Testis (tissue), 3 donors: Measurements from ENCODE around the gene HES4. TPM values are rescaled to one million over a fixed set of nuclear protein-coding genes. Genes with fewer than 3 reads are reported as not detected.

Experiments
- DNase-seq: peaks from one replicate; pipeline ENCODE4 v3.0.0-alpha.2; 2019
- H3K27ac ChIP-seq, 2 donors: fragments of 200-600 bp; sonication (generic); one replicate each; pipeline ENCODE4 v1.5.1; 2019
- H3K27me3 ChIP-seq: fragments of 200-600 bp; sonication (generic); one replicate; pipeline ENCODE4 v1.5.1; 2019
- H3K36me3 ChIP-seq: fragments of 200-600 bp; sonication (generic); one replicate; pipeline ENCODE4 v1.5.1; 2017; ENCODE audit warnings: low read depth; ENCODE audit errors: missing control alignments
- H3K4me1 ChIP-seq: fragments of 200-600 bp; sonication (generic); one replicate; pipeline ENCODE4 v1.5.1; 2019
- H3K4me3 ChIP-seq, 2 donors: fragments of 200-600 bp; sonication (generic); one replicate each; pipeline ENCODE4 v1.5.1; 2017 to 2019
- H3K9me3 ChIP-seq: fragments of 200-600 bp; sonication (generic); one replicate; pipeline ENCODE4 v1.5.1; 2017
- POLR2A ChIP-seq: fragments of 450-650 bp; IDR thresholded peaks from one replicate; pipeline ENCODE4 v1.6.1; 2017; ENCODE audit warnings: antibody characterized with exemption, mild to moderate bottlenecking, moderate library complexity
- WGBS, 2 donors: methylation state at CpG; one replicate each; pipeline ENCODE4 v1.1.5; 2018; 5-methylcytosine and 5-hydroxymethylcytosine counted together
- intact Hi-C: fragments of 100-400 bp; cut with DNase I; formaldehyde crosslinking; loops from one replicate; pipeline ENCODE4 v1.15.1; 2023; ENCODE audit warnings: low total_unique reads
- polyA plus RNA-seq: library from polyadenylated mRNA; stranded (reverse); fragments of 350-450 nt; fragmentation: Illumina TruSeq; extraction: RNeasy Lipid Tissue Mini Kit (QIAGEN cat#74804); gene quantifications from one replicate; pipeline ENCODE4 v1.2.3, GENCODE V29; 2014; ENCODE audit warnings: low read depth, low replicate concordance; ENCODE audit not compliant: insufficient read depth
- total RNA-seq, 2 donors: library from RNA; depleted of rRNA; stranded (reverse); fragments of >200 nt; gene quantifications; one replicate each; pipeline ENCODE4 v1.2.3, GENCODE V29; 2016
- TF ChIP-seq, protein P1 (sequence below), 3 experiments: fragments of 450-650 bp in 2 of 3; fragments of 200-600 bp in 1 of 3; sonication (generic) in 1 of 3; IDR thresholded peaks; one replicate each; pipeline ENCODE4 v1.5.1; 2016 to 2019; ENCODE audit warnings: antibody characterized with exemption in 3 of 3, mild to moderate bottlenecking in 2 of 3, moderate library complexity in 1 of 3

Gene HES4
- total and polyA plus RNA-seq, 3 donors from 2014 or later, result 2.3 to 27.5 (median 26.4) TPM

DNA sequence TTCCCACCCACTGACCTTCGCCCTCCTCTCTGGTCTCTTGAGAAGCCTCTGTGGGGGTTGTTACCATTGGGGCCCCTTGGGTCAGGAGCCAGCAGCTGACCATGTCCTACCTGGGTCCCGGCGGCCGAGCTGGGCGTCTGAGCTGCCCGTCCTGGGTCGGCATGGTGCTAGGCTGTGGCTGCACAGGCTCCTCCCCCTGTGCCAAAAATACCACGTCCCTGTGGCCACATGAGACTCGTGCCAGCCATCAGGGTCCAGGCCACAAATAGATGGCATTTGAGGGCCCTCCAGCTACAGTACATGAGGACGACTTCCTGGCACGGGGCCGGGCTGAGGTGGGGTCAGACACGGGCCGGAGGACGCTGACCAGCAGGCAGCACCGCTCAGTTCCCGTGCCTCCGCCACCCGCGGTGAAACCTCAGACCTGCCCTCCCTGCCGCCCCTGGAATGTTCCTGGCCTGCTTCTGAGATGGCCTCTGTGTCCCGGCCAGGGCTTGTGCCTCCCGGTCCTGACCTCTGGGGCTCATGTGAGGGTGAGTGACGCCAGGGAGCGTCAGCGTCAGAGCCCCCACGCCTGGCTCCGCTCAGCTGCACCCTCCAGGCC lies 17.8 kb downstream of the HES4 start, which contains the start of gene PERM1:
Gene PERM1 (minus strand): TSS at position 139 of the 604 bp plus-strand sequence. CDS start 1,064 bp downstream, outside the sequence.
- no peaks in the 10 kb centered on the region for H3K9me3 ChIP-seq
- H3K36me3 ChIP-seq, result no peaks in the 10 kb centered on the region
- WGBS, 2 donors, result 61 to 69% methylated on average over 22 to 27 of the region's 28 CpGs
- no peak for DNase-seq
- H3K27me3 ChIP-seq, result no peaks in the 10 kb centered on the region
- H3K27ac ChIP-seq, result no peak within 1 kb of the TSS
- intact Hi-C loops, result no loop called here
- H3K4me3 ChIP-seq, result no peak within 1 kb of the TSS
- TF ChIP-seq POLR2A, result no peak
- TF ChIP-seq, protein P1, sequence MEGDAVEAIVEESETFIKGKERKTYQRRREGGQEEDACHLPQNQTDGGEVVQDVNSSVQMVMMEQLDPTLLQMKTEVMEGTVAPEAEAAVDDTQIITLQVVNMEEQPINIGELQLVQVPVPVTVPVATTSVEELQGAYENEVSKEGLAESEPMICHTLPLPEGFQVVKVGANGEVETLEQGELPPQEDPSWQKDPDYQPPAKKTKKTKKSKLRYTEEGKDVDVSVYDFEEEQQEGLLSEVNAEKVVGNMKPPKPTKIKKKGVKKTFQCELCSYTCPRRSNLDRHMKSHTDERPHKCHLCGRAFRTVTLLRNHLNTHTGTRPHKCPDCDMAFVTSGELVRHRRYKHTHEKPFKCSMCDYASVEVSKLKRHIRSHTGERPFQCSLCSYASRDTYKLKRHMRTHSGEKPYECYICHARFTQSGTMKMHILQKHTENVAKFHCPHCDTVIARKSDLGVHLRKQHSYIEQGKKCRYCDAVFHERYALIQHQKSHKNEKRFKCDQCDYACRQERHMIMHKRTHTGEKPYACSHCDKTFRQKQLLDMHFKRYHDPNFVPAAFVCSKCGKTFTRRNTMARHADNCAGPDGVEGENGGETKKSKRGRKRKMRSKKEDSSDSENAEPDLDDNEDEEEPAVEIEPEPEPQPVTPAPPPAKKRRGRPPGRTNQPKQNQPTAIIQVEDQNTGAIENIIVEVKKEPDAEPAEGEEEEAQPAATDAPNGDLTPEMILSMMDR (IDR thresholded peaks at IDR 0.05), result no peak
- H3K4me1 ChIP-seq, result no peaks in the 10 kb centered on the region

DNA sequence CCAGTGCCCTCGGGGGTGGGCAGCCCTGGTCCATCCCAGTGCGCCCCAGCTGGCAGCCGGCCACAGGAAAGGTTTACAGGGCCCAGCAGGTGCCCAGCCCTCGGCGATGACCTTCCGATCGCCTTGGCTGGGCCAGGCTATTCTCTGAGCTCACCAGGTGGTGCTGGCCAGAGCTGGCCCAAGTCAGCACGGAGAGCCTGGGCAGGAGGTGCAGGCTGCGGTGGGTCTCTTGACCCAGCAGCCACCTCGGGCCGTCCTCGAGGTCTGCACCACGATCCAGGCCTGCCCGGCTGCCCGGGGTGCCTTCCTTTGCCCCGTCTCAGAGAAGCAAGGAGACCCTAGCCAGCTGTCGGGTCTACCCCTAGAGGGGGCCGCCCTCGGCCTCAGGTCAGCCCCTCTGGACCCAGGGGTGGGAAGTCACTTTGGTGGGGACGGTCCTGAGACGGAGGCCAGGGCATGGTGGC lies 18.4 kb downstream of the HES4 start:
- TF ChIP-seq, protein P1 (IDR thresholded peaks at IDR 0.05), result no peak
- TF ChIP-seq POLR2A, result no peak
- Histone ChIP-seq H3K36me3 (no peaks in the 10 kb centered on the region), H3K4me3 (no peak overlapping the region), H3K9me3 (no peaks in the 10 kb centered on the region), H3K4me1 (no peaks in the 10 kb centered on the region), H3K27ac (no peak overlapping the region), H3K27me3 (no peaks in the 10 kb centered on the region)
- no peak for DNase-seq
- intact Hi-C loops, result no loop called here
- 78 to 93% methylated on average over 5 to 21 of the region's 21 CpGs for WGBS, 2 donors

DNA sequence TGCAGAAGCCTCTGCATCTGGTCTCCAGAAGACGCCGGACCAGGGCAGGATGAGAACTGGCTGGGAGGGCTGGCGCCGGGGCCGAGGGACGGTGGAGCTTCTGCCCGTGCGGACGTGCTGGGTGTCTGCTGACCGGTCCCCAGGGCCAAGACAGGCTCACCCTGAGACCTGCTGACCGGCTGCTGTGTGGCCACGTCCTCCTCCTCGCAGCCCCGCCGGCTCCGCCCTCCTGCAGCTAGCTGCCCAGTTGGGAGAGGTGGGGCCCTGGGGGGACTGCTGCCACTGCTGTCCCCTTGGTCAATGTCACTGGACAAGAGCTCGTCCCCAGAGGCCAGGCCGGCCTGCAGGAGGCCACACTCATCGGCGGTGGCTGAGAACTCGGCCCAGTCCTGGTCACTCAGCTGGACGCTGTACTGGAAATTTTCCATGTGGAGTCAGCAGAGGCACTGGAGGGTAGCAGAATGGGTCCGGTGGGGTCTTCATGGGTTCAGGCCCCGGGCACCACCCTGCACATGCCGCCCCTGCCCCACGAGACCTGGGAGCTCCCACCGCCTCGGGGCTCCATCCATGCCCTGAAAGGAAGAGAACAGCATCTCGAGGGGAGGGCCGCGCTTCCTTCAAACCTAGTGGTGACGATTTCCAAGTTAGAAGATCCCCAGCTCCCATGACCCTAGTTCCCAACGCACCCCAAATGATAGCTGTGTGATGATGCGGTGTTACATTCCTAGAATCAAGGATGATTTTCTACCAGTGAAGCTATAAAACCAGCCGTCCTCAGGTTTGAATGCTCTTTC lies 19.1 kb downstream of the HES4 start:
- Histone ChIP-seq H3K27me3 (no peaks in the 10 kb centered on the region), H3K27ac (no peak overlapping the region), H3K4me3 (no peak overlapping the region), H3K9me3 (no peaks in the 10 kb centered on the region), H3K4me1 (peaks cover 5% of the 10 kb centered on the region), H3K36me3 (no peaks in the 10 kb centered on the region)
- intact Hi-C loops, result no loop called here
- WGBS, 2 donors, result 80 to 83% methylated on average over 21 to 35 of the region's 35 CpGs
- no peak for TF ChIP-seq POLR2A
- TF ChIP-seq, protein P1 (IDR thresholded peaks at IDR 0.05), result no peak
- no peak for DNase-seq

DNA sequence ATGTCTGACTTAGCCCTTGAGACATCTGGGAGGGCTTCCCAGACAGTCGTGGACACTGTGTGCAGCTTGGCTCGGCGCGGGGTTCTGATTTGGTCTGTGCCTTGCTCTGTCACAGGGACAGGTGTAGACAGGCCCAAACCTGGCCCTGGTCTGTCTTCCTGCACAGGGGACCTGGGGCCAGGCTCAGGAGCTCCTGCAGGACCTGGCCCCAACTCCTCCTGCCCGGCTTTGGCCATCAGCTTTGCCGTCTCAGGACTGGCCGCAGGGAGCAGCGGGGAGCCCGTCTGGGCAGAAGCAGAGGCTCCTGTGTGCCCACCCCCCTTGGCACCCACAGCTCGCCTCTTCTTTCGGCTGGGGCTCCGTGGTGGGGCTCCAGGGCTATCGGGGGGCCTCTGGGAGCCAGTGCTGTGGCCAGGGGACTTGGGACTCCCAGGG lies 19.7 kb downstream of the HES4 start:
- 87 to 92% methylated on average over 5 to 13 of the region's 13 CpGs for whole genome bisulfite sequencing, 2 donors
- intact Hi-C loops, result no loop called here
- Histone ChIP-seq H3K36me3 (no peaks in the 10 kb centered on the region), H3K27ac (no peak overlapping the region), H3K27me3 (no peaks in the 10 kb centered on the region), H3K4me1 (peaks cover 5% of the 10 kb centered on the region), H3K4me3 (no peak overlapping the region), H3K9me3 (no peaks in the 10 kb centered on the region)
- DNase-seq, result no peak
- TF ChIP-seq, protein P1 (IDR thresholded peaks at IDR 0.05), result no peak
- TF ChIP-seq POLR2A, result no peak
